GM21423 (cell line): ENCODE results near the gene SHTN1.

Experiments used
- ATAC-seq: cut with Tn5 transposase; IDR thresholded peaks from one replicate; pipeline ENCODE4 v1.9.1; 2021; ENCODE audit warnings: mild to moderate bottlenecking, moderate library complexity; ENCODE audit not compliant: unreplicated experiment

The SHTN1 gene

GRCh38 chr10:116873134-116873533, 131.9 kb downstream of the SHTN1 start:
- ATAC-seq, result no peak

GRCh38 chr10:116870949-116871348, 134.0 kb downstream of the SHTN1 start:
- no peak for ATAC-seq

- ATAC-seq, result no peak
Measured at GRCh38 chr10:116868722-116869121, 136.3 kb downstream of the SHTN1 start.

GRCh38 chr10:116868198-116868676, 136.8 kb downstream of the SHTN1 start:
- ATAC-seq, result no peak

DNA sequence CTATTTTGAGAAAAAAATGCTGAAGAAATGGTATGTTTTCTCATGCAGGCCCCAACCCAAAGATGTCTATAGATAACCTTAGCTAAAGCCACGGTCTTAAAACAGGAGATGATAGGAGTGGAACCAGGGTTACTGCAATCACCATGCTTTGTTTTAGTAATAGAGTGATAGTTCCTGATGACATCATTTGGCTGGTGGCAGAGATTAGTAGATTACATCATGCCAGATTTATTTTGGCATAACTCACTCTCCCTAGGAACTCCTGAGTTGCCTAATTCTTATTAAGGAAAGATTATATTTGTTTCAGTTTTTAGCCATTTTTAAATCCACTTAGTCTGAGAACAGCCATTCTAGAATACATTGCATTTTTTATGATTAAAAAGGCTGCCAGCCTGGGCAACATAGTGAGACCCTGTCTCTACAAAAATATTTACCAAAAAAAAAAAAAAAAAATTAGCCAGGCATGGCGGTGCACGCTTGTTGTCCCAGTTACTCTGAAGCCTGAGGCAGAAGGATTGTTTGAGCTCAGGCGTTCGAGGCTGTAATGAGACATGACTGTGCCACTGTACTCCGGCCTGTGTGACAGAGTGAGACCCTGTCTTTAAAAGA, 137.9 kb downstream of the SHTN1 start:
- ATAC-seq, result no peak

- ATAC-seq, result no peak
Measured at GRCh38 chr10:116866066-116866465, 138.9 kb downstream of the SHTN1 start.

GRCh38 chr10:116864436-116864835, 140.6 kb downstream of the SHTN1 start:
- no peak for ATAC-seq

DNA sequence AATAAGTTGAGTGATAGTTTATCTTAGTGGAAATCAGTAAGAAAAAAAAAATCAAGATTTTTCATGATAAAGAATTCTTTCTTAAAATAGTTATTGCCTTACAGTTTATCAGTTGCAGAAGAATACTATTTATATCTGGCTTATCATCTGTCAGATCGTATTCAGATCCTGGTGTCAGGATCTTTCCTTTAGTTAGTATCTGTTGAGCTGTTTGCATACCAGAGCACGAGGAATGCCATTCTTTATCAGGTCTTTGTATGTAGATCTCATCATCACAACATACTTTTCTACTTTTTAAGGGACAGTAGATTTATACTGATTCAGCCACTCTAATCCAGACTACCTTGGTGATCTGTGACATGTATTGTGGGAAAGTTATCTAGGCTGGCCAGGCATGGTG, 143.2 kb downstream of the SHTN1 start:
- no peak for ATAC-seq

DNA sequence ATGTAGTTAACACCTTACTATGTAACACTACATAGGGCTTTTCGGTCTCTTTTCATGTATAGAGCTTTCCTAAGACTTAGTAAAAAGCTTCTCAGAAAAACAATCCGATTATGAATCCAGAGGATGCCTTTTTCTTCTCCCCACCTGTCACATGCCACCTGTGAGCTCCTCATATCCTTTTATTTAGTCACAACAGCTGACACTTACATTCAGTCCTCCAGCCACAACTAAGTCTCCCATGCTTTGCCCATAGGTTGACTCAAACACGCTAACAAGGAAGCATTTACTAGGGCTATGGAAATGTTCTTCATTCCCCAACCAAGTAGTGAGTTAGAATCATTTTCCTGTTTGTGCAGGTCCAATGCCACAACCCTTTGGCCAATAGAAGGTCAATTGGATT, 147.8 kb downstream of the SHTN1 start:
- ATAC-seq, result no peak

DNA sequence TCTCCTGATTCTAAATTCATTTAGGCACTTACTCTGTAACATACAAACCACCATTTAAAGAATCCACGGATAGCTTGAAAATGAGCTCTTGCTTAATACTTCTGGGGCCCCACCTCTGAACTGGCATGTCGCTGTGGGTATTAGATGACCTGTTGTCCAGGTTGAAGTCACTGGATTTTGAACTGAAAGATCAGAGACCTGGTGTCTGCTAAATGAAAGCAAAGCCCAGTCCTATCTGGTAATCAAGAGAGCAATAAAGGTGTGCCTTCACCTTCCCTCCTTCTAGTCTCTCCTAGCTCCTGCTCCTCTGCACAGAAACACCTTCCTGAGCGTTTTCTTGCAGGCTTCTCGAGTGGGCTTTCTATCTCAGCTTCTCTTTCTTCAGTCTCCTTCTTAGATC, 151.3 kb downstream of the SHTN1 start:
- ATAC-seq, result no peak

- ATAC-seq, result no peak
Measured at GRCh38 chr10:116853287-116853686, 151.7 kb downstream of the SHTN1 start.

DNA sequence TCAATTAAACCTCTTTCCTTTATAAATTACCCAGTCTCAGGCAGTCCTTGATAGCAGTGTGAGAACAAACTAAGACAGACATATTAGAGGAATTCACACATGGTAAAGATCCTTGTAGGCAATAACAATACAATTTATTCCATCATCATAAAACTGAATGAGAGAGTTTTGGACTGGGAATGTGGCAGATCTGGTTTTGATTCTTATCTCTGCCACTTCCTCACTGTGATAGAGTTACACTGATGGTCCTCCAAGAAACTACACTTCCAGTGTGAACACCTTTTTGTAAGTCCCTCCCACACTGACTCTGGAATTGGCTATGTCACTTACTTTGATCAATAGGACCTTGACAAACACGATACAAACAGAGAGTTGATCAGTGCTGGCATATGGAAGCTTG, 152.7 kb downstream of the SHTN1 start:
- ATAC-seq, result no peak

- no peak for ATAC-seq
Measured at GRCh38 chr10:116850058-116850611, 154.9 kb downstream of the SHTN1 start.

GRCh38 chr10:116849248-116850057, 155.5 kb downstream of the SHTN1 start, which contains the start of gene ENO4:
Gene ENO4 (plus strand): TSS chr10:116849499. CDS start chr10:116849567, 68 bp downstream.
- peak; percentile 49 for ATAC-seq

DNA sequence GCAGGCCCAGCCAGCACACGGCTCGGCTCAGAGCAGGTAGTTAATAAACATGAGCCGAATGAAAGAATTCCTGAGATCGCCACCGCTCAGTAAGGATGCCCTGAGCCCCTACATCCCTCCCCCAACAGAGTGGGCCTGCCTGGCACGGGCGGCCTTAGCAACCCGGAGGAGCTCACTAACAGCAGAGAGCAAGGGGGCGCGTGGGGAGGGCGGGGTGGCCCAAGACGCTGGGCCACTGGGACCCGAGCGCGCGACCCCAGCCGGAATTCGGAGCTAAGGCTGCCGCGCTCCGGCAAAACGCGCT, 156.1 kb downstream of the SHTN1 start:
- ATAC-seq, result no peak

GRCh38 chr10:116848032-116848943, 156.7 kb downstream of the SHTN1 start:
- peak; percentile 59 for ATAC-seq

- ATAC-seq, result no peak
Measured at GRCh38 chr10:116845823-116846222, 159.2 kb downstream of the SHTN1 start.

DNA sequence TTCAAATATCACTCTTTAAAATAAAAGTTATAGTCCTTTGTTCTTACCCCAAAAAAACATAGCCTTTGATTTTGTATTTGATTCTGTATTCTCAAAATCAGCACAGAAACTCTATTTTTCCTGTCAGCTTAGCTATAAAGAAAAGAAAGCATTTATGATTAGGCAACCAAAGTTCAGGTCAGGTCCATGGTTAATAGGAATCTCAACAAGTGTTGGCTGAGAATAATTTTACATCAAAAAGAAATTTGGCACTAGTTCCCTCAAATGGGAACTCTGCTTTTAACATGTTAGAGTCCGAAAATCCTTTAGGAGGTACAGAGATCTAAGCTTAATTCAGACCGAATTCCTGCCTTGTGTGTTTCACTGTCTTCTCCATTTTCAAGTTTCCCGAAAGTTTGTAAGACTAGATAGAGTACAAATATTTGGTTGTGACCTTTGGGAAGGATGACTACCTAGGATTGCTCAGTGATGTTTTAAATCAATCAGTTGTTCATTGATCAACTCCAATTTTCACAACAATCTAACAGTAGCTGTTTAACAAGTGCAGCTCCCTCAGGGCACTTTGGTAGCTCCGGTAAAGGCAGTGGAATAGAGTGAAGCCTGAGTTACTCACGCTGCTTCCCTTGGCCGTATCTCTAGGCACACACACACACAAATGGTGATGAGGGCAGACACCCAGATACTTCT, 164.5 kb downstream of the SHTN1 start:
- no peak for ATAC-seq

DNA sequence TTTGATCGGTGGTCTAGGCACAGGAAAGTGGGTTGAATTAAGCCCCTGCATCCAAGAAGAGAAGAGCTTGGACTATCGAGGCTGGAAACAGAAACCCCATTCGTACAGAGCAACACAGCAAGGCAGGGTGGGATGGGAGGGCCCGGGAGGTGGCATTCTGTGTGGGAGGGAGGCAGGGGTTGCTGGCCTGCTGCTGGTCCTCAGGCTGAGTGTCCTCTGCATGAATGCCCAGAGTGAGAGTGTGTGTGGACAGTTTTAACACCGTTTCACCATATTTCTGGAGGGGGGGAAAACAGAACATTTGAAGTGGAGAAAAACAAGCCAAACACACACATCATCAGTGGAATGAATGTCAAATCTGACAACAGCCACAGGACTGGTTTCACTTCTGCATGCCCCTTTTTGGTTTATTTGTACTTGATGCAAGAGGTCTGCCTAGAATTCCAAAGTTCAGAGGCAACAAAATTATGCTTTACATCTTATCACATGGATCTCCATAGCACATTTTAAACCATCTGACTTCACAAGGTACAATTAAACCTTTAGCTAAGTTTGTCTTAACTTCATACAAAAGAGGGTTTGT, 166.8 kb downstream of the SHTN1 start:
- ATAC-seq, result peak; percentile 64

GRCh38 chr10:116836902-116837523, 168.0 kb downstream of the SHTN1 start:
- no peak for ATAC-seq
